Sigmoid colon (tissue), 7 donors: Measurements from ENCODE around the gene ZFYVE28. TPM values are rescaled to one million over a fixed set of nuclear protein-coding genes. Genes with fewer than 3 reads are reported as not detected.

ENCODE experiments used
- DNase-seq: peaks from one replicate; pipeline ENCODE4 v3.0.0-alpha.2; 2019
- H3K27ac ChIP-seq, 4 donors: fragments of 200-600 bp; sonication (generic); one replicate each; pipeline ENCODE4 v1.5.1; 2016 to 2019; ENCODE audit warnings: mild to moderate bottlenecking in 1 of 4
- H3K27me3 ChIP-seq, 3 donors: fragments of 200-600 bp; sonication (generic); one replicate each; pipeline ENCODE4 v1.5.1; 2019; ENCODE audit warnings: mild to moderate bottlenecking in 1 of 3
- H3K36me3 ChIP-seq, 4 donors: fragments of 200-600 bp; sonication (generic); one replicate each; pipeline ENCODE4 v1.5.1; 2016 to 2019
- H3K4me1 ChIP-seq, 4 donors: fragments of 200-600 bp; sonication (generic); one replicate each; pipeline ENCODE4 v1.5.1; 2017 to 2019
- H3K4me3 ChIP-seq, 4 donors: fragments of 200-600 bp; sonication (generic); one replicate each; pipeline ENCODE4 v1.5.1; 2017 to 2019; ENCODE audit warnings: mild to moderate bottlenecking in 2 of 4, moderate library complexity in 1 of 4
- H3K9me3 ChIP-seq, 4 donors: fragments of 200-600 bp in 3 of 4; sonication (generic) in 3 of 4; one replicate each; pipeline versions ENCODE4 v1.5.1 to v1.6.1; 2013 to 2019
- EP300 ChIP-seq, 4 donors: sonication (generic); formaldehyde crosslinking; IDR thresholded peaks; one replicate each; pipeline ENCODE4 v1.6.1; 2017; ENCODE audit warnings: antibody characterized with exemption in 4 of 4
- POLR2A ChIP-seq, 2 donors: fragments of 450-650 bp; IDR thresholded peaks; one replicate each; pipeline ENCODE4 v1.6.1; 2016; ENCODE audit warnings: antibody characterized with exemption in 2 of 2, mild to moderate bottlenecking in 2 of 2, moderate library complexity in 2 of 2
- POLR2AphosphoS5 ChIP-seq, 4 donors: sonication (generic); formaldehyde crosslinking; IDR thresholded peaks; one replicate each; pipeline ENCODE4 v1.6.1; 2017; ENCODE audit warnings: antibody characterized with exemption in 4 of 4
- WGBS, 2 donors: extraction: QIAGEN DNeasy Blood & Tissue Kit; methylation state at CpG; one replicate each; pipeline ENCODE4 v1.1.7; 2013; 5-methylcytosine and 5-hydroxymethylcytosine counted together
- intact Hi-C: fragments of 100-400 bp; cut with DNase I; formaldehyde crosslinking; loops from one replicate; pipeline ENCODE4 v1.15.1; 2023
- polyA plus RNA-seq, 3 donors: library from polyadenylated mRNA; stranded (reverse); fragments of 200-250 nt; gene quantifications; one replicate each; pipeline ENCODE4 v1.2.3, GENCODE V29; 2013
- total RNA-seq, 4 donors: library from RNA; depleted of rRNA; stranded (reverse); fragments of >200 nt; gene quantifications; one replicate each; pipeline ENCODE4 v1.1.0, GENCODE V29; 2016
- TF ChIP-seq, protein P1 (sequence below), 4 experiments: fragments of 450-650 bp in 3 of 4; fragments of 200-600 bp in 1 of 4; IDR thresholded peaks; one replicate each; pipeline ENCODE4 v1.5.1; 2016 to 2019; ENCODE audit warnings: antibody characterized with exemption in 4 of 4, mild to moderate bottlenecking in 3 of 4, moderate library complexity in 2 of 4
- donor health status: healthy with polysubstance abuse.
- donor health status: Bipolar disorder and iron deficiency.
- donor health status: healthy.

The ZFYVE28 gene
- total and polyA plus RNA-seq, 7 donors, result 3.1 to 24.1 (median 13.0) TPM

DNA sequence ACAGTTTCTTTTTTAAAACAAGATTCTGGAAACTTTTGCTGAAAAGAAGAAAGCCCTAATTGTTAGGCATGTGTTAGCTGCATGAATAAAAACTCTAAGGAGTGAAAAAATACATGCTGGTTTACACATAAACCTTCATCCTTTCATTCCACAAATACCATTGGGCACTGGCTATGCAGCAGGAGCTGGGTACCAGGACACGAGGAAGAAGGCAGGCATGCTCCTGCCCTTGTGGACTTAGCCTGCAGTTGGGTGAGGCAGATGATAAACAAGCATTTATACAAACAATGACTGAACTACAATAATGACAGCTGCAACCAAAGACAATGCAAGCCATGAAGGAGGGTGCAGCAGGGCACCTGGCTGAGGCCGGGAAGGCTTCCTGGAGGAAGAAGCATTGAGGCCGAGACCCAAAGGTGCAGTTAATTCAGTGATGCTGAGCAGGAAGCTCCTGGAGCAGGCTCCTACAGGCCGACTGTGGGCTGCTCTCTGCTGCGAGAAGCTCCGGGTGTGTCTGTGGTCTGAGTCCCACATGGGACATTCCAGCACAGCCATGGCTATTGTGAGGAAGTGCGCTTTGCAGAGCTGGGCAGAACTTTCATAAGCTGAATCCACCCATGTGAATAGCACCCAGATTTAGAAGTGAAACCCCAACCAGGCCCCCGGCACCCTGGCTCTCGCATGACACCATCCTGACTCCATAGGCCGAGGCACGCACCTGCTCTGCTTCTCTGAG is 112.5 kb downstream of the ZFYVE28 start:
- H3K4me3 ChIP-seq, result no peak overlapping the region
- H3K27me3 ChIP-seq, result no peaks in the 10 kb centered on the region
- WGBS, 2 donors, result 58 to 81% methylated on average over 11 of the region's 11 CpGs
- TF ChIP-seq EP300 (IDR thresholded peaks at IDR 0.05) (no peak), POLR2A (IDR thresholded peaks at IDR 0.05) (no peak), POLR2AphosphoS5 (IDR thresholded peaks at IDR 0.05) (no peak)
- TF ChIP-seq, protein P1, sequence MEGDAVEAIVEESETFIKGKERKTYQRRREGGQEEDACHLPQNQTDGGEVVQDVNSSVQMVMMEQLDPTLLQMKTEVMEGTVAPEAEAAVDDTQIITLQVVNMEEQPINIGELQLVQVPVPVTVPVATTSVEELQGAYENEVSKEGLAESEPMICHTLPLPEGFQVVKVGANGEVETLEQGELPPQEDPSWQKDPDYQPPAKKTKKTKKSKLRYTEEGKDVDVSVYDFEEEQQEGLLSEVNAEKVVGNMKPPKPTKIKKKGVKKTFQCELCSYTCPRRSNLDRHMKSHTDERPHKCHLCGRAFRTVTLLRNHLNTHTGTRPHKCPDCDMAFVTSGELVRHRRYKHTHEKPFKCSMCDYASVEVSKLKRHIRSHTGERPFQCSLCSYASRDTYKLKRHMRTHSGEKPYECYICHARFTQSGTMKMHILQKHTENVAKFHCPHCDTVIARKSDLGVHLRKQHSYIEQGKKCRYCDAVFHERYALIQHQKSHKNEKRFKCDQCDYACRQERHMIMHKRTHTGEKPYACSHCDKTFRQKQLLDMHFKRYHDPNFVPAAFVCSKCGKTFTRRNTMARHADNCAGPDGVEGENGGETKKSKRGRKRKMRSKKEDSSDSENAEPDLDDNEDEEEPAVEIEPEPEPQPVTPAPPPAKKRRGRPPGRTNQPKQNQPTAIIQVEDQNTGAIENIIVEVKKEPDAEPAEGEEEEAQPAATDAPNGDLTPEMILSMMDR (IDR thresholded peaks at IDR 0.05), result no peak
- no peak for DNase-seq
- H3K4me1 ChIP-seq, result peaks cover 0 to 13% (median 5%) of the 10 kb centered on the region in 4 donors
- intact Hi-C loops, result no loop called here
- no peak overlapping the region for H3K27ac ChIP-seq
- H3K36me3 ChIP-seq, result no peaks in the 10 kb centered on the region
- peaks cover 0 to 7% (median 0%) of the 10 kb centered on the region in 4 donors for H3K9me3 ChIP-seq

DNA sequence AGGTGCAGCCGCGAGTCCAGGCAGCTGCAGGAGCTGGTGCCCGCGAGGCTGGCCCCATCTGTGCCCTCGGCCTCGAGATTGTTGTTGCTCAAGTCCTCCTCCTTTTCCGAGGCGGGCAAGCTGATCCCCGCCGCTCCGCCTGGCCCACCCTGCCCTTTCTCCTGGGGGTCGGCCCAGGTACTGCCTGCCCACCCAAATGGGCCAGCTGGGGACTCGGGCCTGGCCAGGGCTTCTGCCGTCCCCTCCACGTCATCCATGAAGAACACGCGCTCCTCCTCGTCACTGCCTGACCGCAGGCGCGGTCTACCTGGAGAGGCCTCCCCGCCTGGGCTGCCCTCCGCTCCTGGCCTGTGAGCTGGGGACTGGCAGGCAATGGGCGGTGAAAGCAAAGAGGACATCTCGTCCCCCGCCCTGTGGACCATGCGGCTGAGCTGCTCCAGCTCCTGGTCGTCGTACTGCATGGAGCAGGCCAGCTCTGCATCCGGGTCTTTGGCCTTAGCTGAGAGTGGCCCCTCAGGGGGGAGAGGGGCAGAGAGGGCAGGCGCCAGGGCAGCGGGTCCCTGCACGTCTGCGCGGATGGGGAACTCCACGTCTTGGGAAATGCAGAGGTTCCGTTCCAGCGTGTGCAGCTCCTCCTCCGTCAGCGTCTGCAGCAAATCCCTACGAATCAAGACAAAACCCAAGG is 113.4 kb downstream of the ZFYVE28 start:
- DNase-seq, result peak; percentile 64
- Histone ChIP-seq H3K27ac (no peak overlapping the region), H3K27me3 (no peaks in the 10 kb centered on the region), H3K36me3 (no peaks in the 10 kb centered on the region), H3K4me1 (peaks cover 0 to 14% (median 5%) of the 10 kb centered on the region in 4 donors), H3K4me3 (no peak overlapping the region), H3K9me3 (peaks cover 0 to 7% (median 0%) of the 10 kb centered on the region in 4 donors)
- TF ChIP-seq, protein P1 (IDR thresholded peaks at IDR 0.05), result no peak
- TF ChIP-seq POLR2A (IDR thresholded peaks at IDR 0.05) (no peak), POLR2AphosphoS5 (IDR thresholded peaks at IDR 0.05) (no peak), EP300 (IDR thresholded peaks at IDR 0.05) (no peak)
- intact Hi-C loops, result no loop called here
- WGBS, 2 donors, result 93 to 94% methylated on average over 41 of the region's 41 CpGs

DNA sequence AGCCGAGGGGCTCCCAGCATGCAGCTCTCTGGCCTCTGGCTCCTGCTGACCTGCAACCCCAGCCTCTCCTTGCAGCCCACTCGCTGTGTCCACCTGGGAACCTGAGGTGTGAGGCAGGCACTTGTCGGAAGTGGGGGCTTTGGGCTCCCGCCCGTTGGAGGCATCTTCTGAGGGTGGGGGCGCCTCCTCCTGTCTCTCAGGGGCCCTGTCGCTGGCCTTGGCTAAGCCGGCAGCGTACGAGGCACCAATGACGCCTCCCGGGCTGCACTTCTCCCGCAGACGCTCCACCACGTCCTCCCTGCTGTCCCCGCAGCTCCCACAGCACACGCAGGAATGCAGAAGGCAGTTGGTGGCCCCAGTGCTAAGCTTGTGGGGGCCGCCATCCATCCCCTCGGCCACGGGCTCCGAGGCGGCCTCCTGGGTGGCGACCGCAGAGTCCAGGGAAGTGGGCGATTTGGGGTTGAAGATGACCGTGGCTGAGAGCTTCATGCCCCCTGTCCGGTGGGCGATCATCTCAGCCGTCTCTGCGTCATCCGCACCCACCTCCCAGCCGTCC is 114.0 kb downstream of the ZFYVE28 start:
- TF ChIP-seq POLR2AphosphoS5 (IDR thresholded peaks at IDR 0.05) (no peak), EP300 (IDR thresholded peaks at IDR 0.05) (no peak), POLR2A (IDR thresholded peaks at IDR 0.05) (no peak)
- TF ChIP-seq, protein P1 (IDR thresholded peaks at IDR 0.05), result no peak
- Histone ChIP-seq H3K27ac (no peak overlapping the region), H3K36me3 (no peaks in the 10 kb centered on the region), H3K4me3 (no peak overlapping the region), H3K9me3 (peaks cover 0 to 7% (median 0%) of the 10 kb centered on the region in 4 donors), H3K4me1 (peaks cover 0 to 14% (median 5%) of the 10 kb centered on the region in 4 donors), H3K27me3 (no peaks in the 10 kb centered on the region)
- intact Hi-C loops, result no loop called here
- no peak for DNase-seq
- WGBS, 2 donors, result 92% methylated on average over 32 of the region's 32 CpGs

DNA sequence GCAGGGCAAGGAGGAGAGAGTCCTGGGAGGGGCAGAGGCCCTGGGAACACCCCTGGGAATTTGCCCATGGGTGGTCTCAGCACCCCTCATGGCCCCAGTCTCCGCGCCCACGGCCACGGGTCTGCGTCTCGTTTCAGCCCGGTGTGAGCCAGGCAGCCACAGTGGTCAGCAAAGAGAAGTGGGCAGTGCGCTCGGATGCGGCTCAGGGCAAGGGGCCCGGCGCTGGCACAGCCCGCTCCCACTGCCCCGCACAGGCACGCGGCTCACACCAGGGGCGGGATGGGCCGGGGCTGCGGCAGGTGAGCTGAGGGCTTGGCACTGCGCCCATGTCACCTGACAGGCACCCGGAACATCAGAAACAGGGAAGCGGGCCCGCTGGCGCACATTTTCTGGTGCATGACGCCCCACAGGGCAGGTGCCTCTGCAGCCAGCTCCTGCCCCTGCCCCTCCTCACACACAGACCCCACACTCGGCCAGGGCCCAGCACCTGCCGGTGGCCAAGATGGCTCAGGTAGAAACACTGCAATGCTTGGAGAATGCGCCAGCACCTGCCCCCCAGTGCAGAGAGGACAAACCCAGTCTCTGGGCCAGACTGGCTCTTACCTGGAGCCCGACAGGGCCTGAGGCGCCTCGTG is 114.6 kb downstream of the ZFYVE28 start:
- intact Hi-C loops, result no loop called here
- H3K27me3 ChIP-seq, result no peaks in the 10 kb centered on the region
- H3K4me1 ChIP-seq, result peaks cover 0 to 14% (median 5%) of the 10 kb centered on the region in 4 donors
- H3K9me3 ChIP-seq, result peaks cover 0 to 7% (median 0%) of the 10 kb centered on the region in 4 donors
- peak; percentile 56 for DNase-seq
- H3K27ac ChIP-seq, result no peak overlapping the region
- no peaks in the 10 kb centered on the region for H3K36me3 ChIP-seq
- TF ChIP-seq EP300 (IDR thresholded peaks at IDR 0.05) (no peak), POLR2A (IDR thresholded peaks at IDR 0.05) (no peak), POLR2AphosphoS5 (IDR thresholded peaks at IDR 0.05) (no peak)
- TF ChIP-seq, protein P1 (IDR thresholded peaks at IDR 0.05), result no peak
- 26 to 80% methylated on average over 31 of the region's 31 CpGs for WGBS, 2 donors
- H3K4me3 ChIP-seq, result no peak overlapping the region
